ENCODE results near the gene LNP1. TPM values are rescaled to one million over a fixed set of nuclear protein-coding genes. Genes with fewer than 3 reads are reported as not detected.

Gene LNP1
- polyA plus RNA-seq, 1 donor (not counting 4 experiments of a cell fraction or from before 2014, with no cell fraction given), result 0.64 TPM

DNA sequence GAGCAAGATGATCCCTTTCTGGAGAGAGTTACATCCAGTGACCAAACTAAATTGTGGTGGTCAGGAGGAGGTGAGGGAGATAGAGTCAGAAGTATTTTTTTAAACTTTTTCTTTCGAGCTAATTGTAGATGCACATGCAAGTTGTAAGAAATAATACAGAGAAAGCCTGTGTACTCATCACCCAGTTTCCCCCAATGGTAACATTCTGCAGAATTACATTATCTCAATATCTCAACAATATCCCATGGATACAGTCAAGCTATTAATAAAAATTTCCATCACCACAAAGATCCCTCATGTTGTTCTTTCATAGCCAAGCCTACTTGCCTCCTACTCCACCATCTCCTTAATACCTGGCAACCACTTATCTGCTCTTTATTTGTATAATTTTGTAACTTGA, 87.8 kb downstream of the LNP1 start:
- H3K4me3 ChIP-seq (ENCODE audit: control insufficient read depth in 2 of 3, extremely low read depth in 1 of 3, insufficient read depth in 2 of 3, low read depth in 1 of 3, low read length in 3 of 3), result no peak overlapping the region
- H3K4me2 ChIP-seq (ENCODE audit: control insufficient read depth, extremely low read depth, insufficient read depth, low read depth, low read length), result no peak overlapping the region
- no peak overlapping the region for H3K27ac ChIP-seq (ENCODE audit: control insufficient read depth, insufficient read depth, low read length)
- H3K36me3 ChIP-seq (ENCODE audit: control insufficient read depth in 2 of 2, extremely low read depth in 1 of 2, insufficient read depth in 2 of 2, low read length in 2 of 2), result no peaks in the 10 kb centered on the region
- H3K9me1 ChIP-seq (ENCODE audit: control insufficient read depth, extremely low read depth, insufficient read depth, low read length), result no peaks in the 10 kb centered on the region
- no peaks in the 10 kb centered on the region for H3K9me3 ChIP-seq (ENCODE audit: control insufficient read depth, low read depth, low read length)
- H3K27me3 ChIP-seq (ENCODE audit: control insufficient read depth, extremely low read depth, insufficient read depth, low read length), result no peaks in the 10 kb centered on the region
- FAIRE-seq (no peak), DNase-seq (ENCODE audit: low read depth, low spot score) (no peak)
- H3K79me2 ChIP-seq (ENCODE audit: control insufficient read depth, insufficient read depth, low read length), result no peaks in the 10 kb centered on the region
- dilution Hi-C loops (cut with MboI; ENCODE audit: extremely low pct_ligation_motif_present, low sequenced_read_pairs), result no loop called here
- no peaks in the 10 kb centered on the region for H4K20me1 ChIP-seq (ENCODE audit: control insufficient read depth, extremely low read depth, insufficient read depth, low read length)
- no peak overlapping the region for H2AFZ ChIP-seq (ENCODE audit: control insufficient read depth, low read length)
- TF ChIP-seq EZH2 (IDR thresholded peaks at IDR 0.05; ENCODE audit: low read length), result no peak
- TF ChIP-seq, protein P1, sequence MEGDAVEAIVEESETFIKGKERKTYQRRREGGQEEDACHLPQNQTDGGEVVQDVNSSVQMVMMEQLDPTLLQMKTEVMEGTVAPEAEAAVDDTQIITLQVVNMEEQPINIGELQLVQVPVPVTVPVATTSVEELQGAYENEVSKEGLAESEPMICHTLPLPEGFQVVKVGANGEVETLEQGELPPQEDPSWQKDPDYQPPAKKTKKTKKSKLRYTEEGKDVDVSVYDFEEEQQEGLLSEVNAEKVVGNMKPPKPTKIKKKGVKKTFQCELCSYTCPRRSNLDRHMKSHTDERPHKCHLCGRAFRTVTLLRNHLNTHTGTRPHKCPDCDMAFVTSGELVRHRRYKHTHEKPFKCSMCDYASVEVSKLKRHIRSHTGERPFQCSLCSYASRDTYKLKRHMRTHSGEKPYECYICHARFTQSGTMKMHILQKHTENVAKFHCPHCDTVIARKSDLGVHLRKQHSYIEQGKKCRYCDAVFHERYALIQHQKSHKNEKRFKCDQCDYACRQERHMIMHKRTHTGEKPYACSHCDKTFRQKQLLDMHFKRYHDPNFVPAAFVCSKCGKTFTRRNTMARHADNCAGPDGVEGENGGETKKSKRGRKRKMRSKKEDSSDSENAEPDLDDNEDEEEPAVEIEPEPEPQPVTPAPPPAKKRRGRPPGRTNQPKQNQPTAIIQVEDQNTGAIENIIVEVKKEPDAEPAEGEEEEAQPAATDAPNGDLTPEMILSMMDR (optimal IDR thresholded peaks at IDR 0.05 in 1 of 3, IDR thresholded peaks at IDR 0.05 in 1 of 3, conservative IDR thresholded peaks at IDR 0.05 in 1 of 3; ENCODE audit: extremely low read depth in 1 of 3, insufficient read depth in 2 of 3, low read length in 3 of 3), result no peak
- peaks cover 7% of the 10 kb centered on the region for H3K4me1 ChIP-seq (ENCODE audit: control insufficient read depth, extremely low read depth, insufficient read depth, low read length)
- no peak overlapping the region for H3K9ac ChIP-seq (ENCODE audit: control insufficient read depth, extremely low read depth, insufficient read depth, low read length)

DNA sequence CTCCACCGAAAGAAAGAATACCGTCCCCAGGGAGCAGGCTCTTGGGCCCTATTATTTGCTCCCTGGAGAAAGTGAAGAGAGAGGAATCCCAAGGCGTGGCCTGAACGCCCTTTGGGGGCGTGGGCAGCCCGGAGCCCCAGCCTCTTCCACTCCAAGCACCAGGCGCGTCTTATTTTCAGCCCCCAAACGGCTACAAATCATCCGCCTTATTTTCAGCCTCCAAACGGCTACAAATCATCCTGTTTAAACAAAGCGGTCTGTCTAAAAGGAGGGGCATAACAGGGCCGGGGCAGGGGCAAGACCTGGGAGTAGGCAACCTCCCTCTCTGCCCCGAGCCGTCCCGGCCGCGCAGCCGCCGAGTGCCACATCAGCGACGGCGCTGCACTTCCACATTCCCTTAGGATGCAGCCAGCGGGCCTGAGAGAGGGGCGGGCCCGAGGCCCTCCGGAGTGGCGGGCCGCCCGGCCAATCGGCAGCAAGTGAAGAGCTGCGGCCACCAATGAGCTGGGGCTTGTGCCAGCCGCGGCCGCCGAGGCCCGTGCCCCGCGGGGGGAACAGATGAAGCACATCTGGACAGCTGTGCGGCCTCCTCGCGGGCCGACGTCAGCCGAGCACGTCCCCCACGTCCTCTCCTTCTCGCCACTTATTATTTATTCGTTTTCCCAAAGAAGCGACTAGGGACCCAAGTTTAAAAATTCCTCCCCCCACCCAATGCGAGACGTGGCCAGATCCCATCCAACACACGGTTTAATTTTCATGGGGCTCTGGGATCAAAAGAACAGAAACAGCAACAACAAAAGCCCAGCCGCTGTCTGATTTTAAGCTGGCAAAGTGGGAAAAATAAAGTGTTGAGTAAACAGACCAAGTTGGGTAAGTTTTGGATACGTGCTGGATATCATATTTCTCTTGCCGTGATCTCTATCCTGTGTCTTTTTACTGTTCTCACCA, 91.0 kb downstream of the LNP1 start, which contains the start of gene TMEM45A:
Gene TMEM45A, plus strand, starts transcription at position 561 of the 948 bp plus-strand sequence. CDS start 62,593 bp downstream, outside the sequence.
- Histone ChIP-seq H3K27ac (ENCODE audit: control insufficient read depth, insufficient read depth, low read length) (peak within 1 kb of the TSS; percentile 90), H3K9ac (ENCODE audit: control insufficient read depth, extremely low read depth, insufficient read depth, low read length) (peak within 1 kb of the TSS; percentile 84), H3K9me3 (ENCODE audit: control insufficient read depth, low read depth, low read length) (no peaks in the 10 kb centered on the region), H3K36me3 (ENCODE audit: control insufficient read depth in 2 of 2, extremely low read depth in 1 of 2, insufficient read depth in 2 of 2, low read length in 2 of 2) (no peaks in the 10 kb centered on the region), H3K27me3 (ENCODE audit: control insufficient read depth, extremely low read depth, insufficient read depth, low read length) (no peaks in the 10 kb centered on the region), H2AFZ (ENCODE audit: control insufficient read depth, low read length) (peak within 1 kb of the TSS; percentile 95), H3K4me3 (ENCODE audit: control insufficient read depth in 2 of 3, extremely low read depth in 1 of 3, insufficient read depth in 2 of 3, low read depth in 1 of 3, low read length in 3 of 3) (peak within 1 kb of the TSS; percentile 50 to 87 (median 84)), H3K4me1 (ENCODE audit: control insufficient read depth, extremely low read depth, insufficient read depth, low read length) (peaks cover 17% of the 10 kb centered on the region), H3K4me2 (ENCODE audit: control insufficient read depth, extremely low read depth, insufficient read depth, low read depth, low read length) (peak within 1 kb of the TSS; percentile 98), H4K20me1 (ENCODE audit: control insufficient read depth, extremely low read depth, insufficient read depth, low read length) (no peaks in the 10 kb centered on the region), H3K79me2 (ENCODE audit: control insufficient read depth, insufficient read depth, low read length) (peaks cover 2% of the 10 kb centered on the region), H3K9me1 (ENCODE audit: control insufficient read depth, extremely low read depth, insufficient read depth, low read length) (no peaks in the 10 kb centered on the region)
- DNase-seq (ENCODE audit: low read depth, low spot score) (peak; percentile 30), FAIRE-seq (no peak)
- dilution Hi-C loops (cut with MboI; ENCODE audit: extremely low pct_ligation_motif_present, low sequenced_read_pairs), result no loop called here
- TF ChIP-seq EZH2 (IDR thresholded peaks at IDR 0.05; ENCODE audit: low read length), result no peak
- TF ChIP-seq, protein P1 (optimal IDR thresholded peaks at IDR 0.05 in 1 of 3, IDR thresholded peaks at IDR 0.05 in 1 of 3, conservative IDR thresholded peaks at IDR 0.05 in 1 of 3; ENCODE audit: extremely low read depth in 1 of 3, insufficient read depth in 2 of 3, low read length in 3 of 3), result no peak

Data from keratinocyte (primary cell).